ENCODE results near the gene DEFB132. TPM values are rescaled to one million over a fixed set of nuclear protein-coding genes. Genes with fewer than 3 reads are reported as not detected.
A peak's percentile ranks its signal among the peaks of the same experiment; 100 is the strongest.

The DEFB132 gene
- total and polyA plus RNA-seq, 2 of the 13 experiments (the other 11 are each of a cell fraction or from before 2014, with no cell fraction given) = not detected

DNA sequence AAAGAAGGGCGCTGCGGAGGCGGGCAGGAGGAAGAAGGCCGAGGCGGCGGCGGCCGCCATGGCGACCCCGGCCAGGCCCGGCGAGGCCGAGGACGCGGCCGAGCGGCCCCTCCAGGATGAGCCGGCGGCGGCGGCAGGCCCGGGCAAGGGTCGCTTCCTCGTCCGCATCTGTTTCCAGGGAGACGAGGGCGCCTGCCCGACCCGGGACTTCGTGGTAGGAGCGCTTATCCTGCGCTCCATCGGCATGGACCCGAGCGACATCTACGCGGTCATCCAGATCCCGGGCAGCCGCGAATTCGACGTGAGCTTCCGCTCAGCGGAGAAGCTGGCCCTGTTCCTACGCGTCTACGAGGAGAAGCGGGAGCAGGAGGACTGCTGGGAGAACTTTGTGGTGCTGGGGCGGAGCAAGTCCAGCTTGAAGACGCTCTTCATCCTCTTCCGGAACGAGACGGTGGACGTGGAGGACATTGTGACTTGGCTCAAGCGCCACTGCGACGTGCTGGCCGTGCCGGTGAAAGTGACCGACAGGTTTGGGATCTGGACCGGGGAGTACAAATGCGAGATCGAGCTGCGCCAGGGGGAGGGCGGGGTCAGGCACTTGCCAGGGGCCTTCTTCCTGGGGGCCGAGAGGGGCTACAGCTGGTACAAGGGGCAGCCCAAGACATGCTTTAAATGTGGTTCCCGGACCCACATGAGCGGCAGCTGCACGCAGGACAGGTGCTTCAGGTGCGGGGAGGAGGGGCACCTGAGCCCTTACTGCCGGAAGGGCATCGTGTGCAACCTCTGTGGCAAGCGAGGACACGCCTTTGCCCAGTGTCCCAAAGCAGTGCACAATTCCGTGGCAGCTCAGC, 40.6 kb downstream of the DEFB132 start (continued):
- TF ChIP-seq ZNF570 (CRISPR knock-in tag; IDR thresholded peaks at IDR 0.05; ENCODE audit: borderline replicate concordance) = peak; percentile 62; the same call in 1 of the 2 replicates
- peak; percentile 57; the same call in 1 of the 2 replicates for TF ChIP-seq SAFB2 (CRISPR knock-in tag; IDR thresholded peaks at IDR 0.05; ENCODE audit: borderline replicate concordance, low read depth)
- no peak for TF ChIP-seq DR1 (CRISPR knock-in tag; IDR thresholded peaks at IDR 0.05)
- peak; percentile 80; the same call in 1 of the 2 replicates for TF ChIP-seq PITX1 (CRISPR knock-in tag; IDR thresholded peaks at IDR 0.05)
- TF ChIP-seq MIER2 (CRISPR knock-in tag; IDR thresholded peaks at IDR 0.05) = peak; percentile 17; the same call in 1 of the 2 replicates
- TF ChIP-seq SIX4 (CRISPR knock-in tag; IDR thresholded peaks at IDR 0.05) = peak; percentile 52
- no peak; the same call in 1 of the 2 replicates for TF ChIP-seq ZBTB34 (CRISPR knock-in tag; IDR thresholded peaks at IDR 0.05)
- TF ChIP-seq GFI1 (CRISPR knock-in tag; IDR thresholded peaks at IDR 0.05; ENCODE audit: borderline replicate concordance) = no peak
- TF ChIP-seq PRPF4 (IDR thresholded peaks at IDR 0.05; ENCODE audit: low read depth, low read length, poor library complexity, severe bottlenecking) = no peak
- peak; percentile 53 for TF ChIP-seq YY1 (IDR thresholded peaks at IDR 0.05; ENCODE audit: insufficient read depth, insufficient replicate concordance, low read depth, low read length)
- peak; percentile 36 for TF ChIP-seq ZFY (CRISPR knock-in tag; IDR thresholded peaks at IDR 0.05)
- peak; percentile 45 for TF ChIP-seq RARA (CRISPR knock-in tag; IDR thresholded peaks at IDR 0.05)
- TF ChIP-seq, protein P1, sequence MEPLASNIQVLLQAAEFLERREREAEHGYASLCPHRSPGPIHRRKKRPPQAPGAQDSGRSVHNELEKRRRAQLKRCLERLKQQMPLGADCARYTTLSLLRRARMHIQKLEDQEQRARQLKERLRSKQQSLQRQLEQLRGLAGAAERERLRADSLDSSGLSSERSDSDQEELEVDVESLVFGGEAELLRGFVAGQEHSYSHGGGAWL (CRISPR knock-in tag; IDR thresholded peaks at IDR 0.05) = peak; percentile 75; the same call in 1 of the 2 replicates
- no peak for TF ChIP-seq RELA (CRISPR knock-in tag; IDR thresholded peaks at IDR 0.05)
- no peak for TF ChIP-seq ZNF253 (CRISPR knock-in tag; IDR thresholded peaks at IDR 0.05; ENCODE audit: borderline replicate concordance)
- TF ChIP-seq HHEX (CRISPR knock-in tag; IDR thresholded peaks at IDR 0.05) = no peak
- no peak for TF ChIP-seq TEAD2 (CRISPR knock-in tag; IDR thresholded peaks at IDR 0.05)
- 0 out of 2 replicates have a peak, but pooled peaks have one; percentile 16 for TF ChIP-seq IRF2 (CRISPR knock-in tag; IDR thresholded peaks at IDR 0.05)
- TF ChIP-seq ZFP1 (CRISPR knock-in tag; IDR thresholded peaks at IDR 0.05) = 0 out of 2 replicates have a peak, but pooled peaks have one; percentile 15
- TF ChIP-seq ZBTB33 (CRISPR knock-in tag; IDR thresholded peaks at IDR 0.05) = peak; percentile 9; the same call in 1 of the 2 replicates
- TF ChIP-seq ZNF616 (CRISPR knock-in tag; IDR thresholded peaks at IDR 0.05; ENCODE audit: low read depth) = no peak
- no peak for TF ChIP-seq TMF1 (CRISPR knock-in tag; IDR thresholded peaks at IDR 0.05; ENCODE audit: low read depth)
- no peak; the same call in 1 of the 2 replicates for TF ChIP-seq ZSCAN25 (CRISPR knock-in tag; IDR thresholded peaks at IDR 0.05)
- no peak for TF ChIP-seq ZNF276 (CRISPR knock-in tag; IDR thresholded peaks at IDR 0.05; ENCODE audit: low read depth)
- TF ChIP-seq ZNF292 (CRISPR knock-in tag; IDR thresholded peaks at IDR 0.05; ENCODE audit: borderline replicate concordance, low read depth) = peak; percentile 66; the same call in 1 of the 2 replicates

All from HepG2 (cell line).